ENCODE results near the gene NADSYN1. TPM values are rescaled to one million over a fixed set of nuclear protein-coding genes. Genes with fewer than 3 reads are reported as not detected.
"Not testable (repeated sequence)": the region's sequence is repeated elsewhere in the genome, so short reads cannot be mapped to it uniquely, and the experiment has no call there.

The NADSYN1 gene
- total RNA-seq, result 130 TPM

- peak; percentile 89 to 95 (median 93) for DNase-seq (ENCODE audit: low read depth in 2 of 3, low spot score in 2 of 3)
These were observed at the start of gene NADSYN1 for GRCh38 chr11:71453037-71453917. NADSYN1 (plus strand) TSS chr11:71453203; CDS start chr11:71453297, 94 bp downstream.

DNA sequence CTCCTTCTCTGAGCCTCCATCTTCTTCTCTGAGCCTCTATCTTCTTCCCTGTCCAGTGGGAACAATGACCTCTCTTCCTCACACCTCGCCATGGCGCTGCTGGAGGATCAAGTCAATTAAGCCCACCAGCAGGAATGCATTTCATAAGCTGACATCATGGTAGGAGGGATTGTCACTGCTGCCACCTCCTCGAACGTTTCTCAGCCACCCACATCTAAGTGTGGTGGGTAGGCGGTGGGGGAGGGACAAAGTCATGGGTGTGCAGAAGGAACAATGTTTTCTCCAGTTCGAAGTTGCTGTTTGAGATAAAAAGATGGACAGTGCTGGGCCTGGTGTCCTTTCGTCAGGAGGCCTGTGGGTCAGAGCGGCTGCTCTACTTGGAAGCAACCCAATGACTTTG lies 48.8 kb upstream of the NADSYN1 start:
- no peak for DNase-seq (ENCODE audit: low read depth in 2 of 3, low spot score in 2 of 3)

GRCh38 chr11:71406681-71407080 lies 46.3 kb upstream of the NADSYN1 start:
- DNase-seq (ENCODE audit: low read depth in 2 of 3, low spot score in 2 of 3), result no peak

- no peak for DNase-seq (ENCODE audit: low read depth in 2 of 3, low spot score in 2 of 3)
These were observed 45.6 kb upstream of the NADSYN1 start for GRCh38 chr11:71407356-71407755.

DNA sequence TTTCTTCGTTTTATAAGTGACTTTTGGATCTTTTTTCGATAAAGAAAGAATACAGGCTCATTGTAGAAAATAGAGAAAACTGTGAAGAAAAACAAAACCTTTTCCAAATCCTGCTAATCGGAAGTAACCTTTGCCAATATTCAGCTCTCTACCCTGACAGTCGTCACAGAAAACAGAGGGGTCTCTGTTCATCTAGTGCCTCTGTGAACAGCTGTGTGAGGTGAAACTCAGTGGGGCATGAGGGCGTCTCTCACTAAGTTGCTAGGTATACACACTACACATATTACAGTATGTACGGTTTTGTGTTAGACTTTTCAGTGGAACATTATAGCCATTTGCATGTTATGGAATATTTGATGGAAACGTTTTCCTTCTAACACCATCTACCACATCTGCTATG lies 44.2 kb upstream of the NADSYN1 start:
- no peak for DNase-seq (ENCODE audit: low read depth in 2 of 3, low spot score in 2 of 3)

- DNase-seq (ENCODE audit: low read depth in 2 of 3, low spot score in 2 of 3), result no peak
These were observed 42.5 kb upstream of the NADSYN1 start for GRCh38 chr11:71410363-71410966.

- DNase-seq (ENCODE audit: low read depth in 2 of 3, low spot score in 2 of 3), result no peak
These were observed 38.4 kb upstream of the NADSYN1 start for GRCh38 chr11:71414645-71415044.

DNA sequence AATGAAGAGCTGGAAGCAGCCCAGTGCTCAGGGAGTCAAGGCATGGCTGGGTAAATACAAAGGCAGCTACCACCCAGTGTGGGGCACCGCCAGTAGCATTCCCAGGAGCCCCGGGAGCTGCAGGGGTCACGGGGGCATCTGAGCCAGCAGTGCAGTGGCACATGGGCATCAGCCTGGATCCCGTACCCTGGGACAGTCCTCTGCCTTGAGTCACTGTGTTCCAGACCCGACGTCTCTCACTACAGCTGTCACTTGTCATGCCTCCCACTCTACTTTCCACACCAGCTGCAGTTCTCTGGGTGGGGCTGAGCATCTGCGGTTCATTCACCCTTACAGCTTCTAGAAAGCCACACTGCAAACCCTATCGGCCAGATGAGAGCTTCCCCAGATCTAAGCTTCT lies 34.4 kb upstream of the NADSYN1 start:
- DNase-seq (ENCODE audit: low read depth in 2 of 3, low spot score in 2 of 3), result no peak

DNA sequence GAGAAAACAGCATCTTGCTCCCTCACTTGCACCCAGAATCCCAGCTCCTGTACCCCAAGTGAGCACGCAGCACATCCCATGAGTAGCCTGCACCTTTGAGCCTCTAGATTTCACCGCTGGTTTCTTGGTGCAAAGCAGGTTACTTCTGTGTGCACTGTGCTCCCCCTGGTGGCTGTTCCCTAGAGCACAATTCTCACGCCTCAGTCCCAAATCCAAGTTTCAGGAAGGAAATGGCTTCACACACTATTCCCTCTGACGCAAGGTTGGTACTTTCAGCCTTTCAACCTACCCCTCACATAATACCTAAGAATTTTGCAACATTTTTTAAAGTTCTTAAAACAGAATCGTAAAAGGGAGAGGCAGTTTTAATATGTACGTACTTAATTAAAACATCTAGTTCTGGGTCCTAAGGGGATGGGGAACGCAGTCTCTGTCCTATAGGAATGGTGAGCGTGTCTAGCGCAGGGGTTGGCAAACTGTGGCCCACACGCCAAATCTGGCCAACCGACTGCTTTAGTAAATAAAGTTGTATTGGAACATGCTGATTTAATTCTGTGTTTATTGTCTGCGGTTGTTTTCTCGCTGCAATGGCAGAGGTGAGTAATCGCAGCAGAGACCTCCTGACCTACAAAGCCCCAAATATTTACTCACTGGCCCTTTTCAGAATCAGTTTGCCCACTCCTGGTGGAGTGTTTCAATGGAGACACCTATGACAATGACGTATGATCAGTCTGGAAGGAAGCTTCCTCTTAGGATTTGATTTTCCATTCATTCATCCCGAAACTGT lies 32.4 kb upstream of the NADSYN1 start:
- peak in 2 of 3 donors; percentile 14 to 28 for DNase-seq (ENCODE audit: low read depth in 2 of 3, low spot score in 2 of 3)

GRCh38 chr11:71421392-71421950 lies 31.5 kb upstream of the NADSYN1 start:
- no peak for DNase-seq (ENCODE audit: low read depth in 2 of 3, low spot score in 2 of 3)

- not testable (repeated sequence) for DNase-seq (ENCODE audit: low read depth in 2 of 3, low spot score in 2 of 3)
These were observed 30.7 kb upstream of the NADSYN1 start for GRCh38 chr11:71422318-71422717.

GRCh38 chr11:71423181-71423790 lies 29.7 kb upstream of the NADSYN1 start:
- DNase-seq (ENCODE audit: low read depth in 2 of 3, low spot score in 2 of 3), result no peak

DNA sequence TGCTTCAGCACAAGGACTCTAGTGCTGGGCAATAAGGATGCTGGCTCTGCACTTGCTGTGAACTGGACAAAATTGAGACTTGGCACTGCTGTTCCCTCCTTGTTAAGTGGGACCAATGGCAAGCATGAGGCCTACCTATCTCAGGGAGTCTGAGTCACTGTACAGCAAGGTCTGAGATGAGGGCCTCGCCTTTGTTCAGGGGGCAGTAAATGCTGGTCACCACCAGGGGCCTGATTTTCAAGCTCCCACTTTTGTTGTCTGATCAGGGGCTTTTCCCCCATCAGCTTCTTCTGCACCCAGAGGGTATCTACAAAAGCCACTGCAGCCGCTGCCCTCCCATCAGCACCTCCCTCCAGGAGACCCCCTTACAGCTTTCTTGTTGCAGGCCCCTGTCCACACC lies 27.6 kb upstream of the NADSYN1 start:
- DNase-seq (ENCODE audit: low read depth in 2 of 3, low spot score in 2 of 3), result no peak

DNA sequence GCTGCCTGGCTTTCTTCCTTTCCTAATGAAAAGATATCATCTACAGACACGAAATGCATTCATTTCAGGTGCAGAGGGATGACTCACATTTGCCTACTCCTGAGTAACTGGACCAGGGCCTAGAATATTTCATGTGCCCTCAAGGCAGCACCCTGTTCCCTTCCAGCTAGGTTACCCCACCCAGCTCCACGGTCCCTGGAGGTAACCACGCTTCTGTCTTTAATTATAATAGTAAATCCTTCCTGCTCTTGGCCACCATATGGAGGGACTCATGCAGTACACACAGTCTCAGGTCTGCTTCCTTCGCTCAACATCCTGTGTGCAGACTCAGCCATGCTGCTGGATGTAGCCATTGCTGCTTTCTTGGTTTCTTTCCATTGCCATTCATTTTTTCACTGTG lies 27.1 kb upstream of the NADSYN1 start:
- no peak for DNase-seq (ENCODE audit: low read depth in 2 of 3, low spot score in 2 of 3)

GRCh38 chr11:71426413-71426812 lies 26.6 kb upstream of the NADSYN1 start:
- DNase-seq (ENCODE audit: low read depth in 2 of 3, low spot score in 2 of 3), result no peak

- DNase-seq (ENCODE audit: low read depth in 2 of 3, low spot score in 2 of 3), result no peak
These were observed 24.1 kb upstream of the NADSYN1 start for GRCh38 chr11:71428861-71429435.

GRCh38 chr11:71429701-71430100 lies 23.3 kb upstream of the NADSYN1 start:
- DNase-seq (ENCODE audit: low read depth in 2 of 3, low spot score in 2 of 3), result no peak

DNA sequence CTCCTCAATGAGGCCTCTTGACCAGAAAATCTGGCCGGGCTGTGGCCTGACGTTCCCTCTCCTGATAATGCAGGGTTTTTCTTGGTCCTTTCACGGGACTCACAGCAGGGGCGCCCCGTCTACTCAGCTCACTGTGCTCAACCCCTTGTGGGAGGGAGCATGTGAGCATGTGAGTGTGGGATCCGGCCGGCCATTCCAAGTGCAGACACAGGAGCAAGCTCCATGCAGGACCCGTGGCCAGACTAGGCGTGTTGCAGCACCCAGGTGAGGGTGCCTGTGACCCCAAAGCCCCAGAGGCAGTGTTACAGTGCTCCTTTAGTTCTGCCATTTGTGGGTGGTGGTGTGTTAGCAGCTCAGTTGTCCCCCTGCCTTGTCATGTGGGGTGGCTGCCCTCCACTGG lies 22.8 kb upstream of the NADSYN1 start:
- no peak for DNase-seq (ENCODE audit: low read depth in 2 of 3, low spot score in 2 of 3)

DNA sequence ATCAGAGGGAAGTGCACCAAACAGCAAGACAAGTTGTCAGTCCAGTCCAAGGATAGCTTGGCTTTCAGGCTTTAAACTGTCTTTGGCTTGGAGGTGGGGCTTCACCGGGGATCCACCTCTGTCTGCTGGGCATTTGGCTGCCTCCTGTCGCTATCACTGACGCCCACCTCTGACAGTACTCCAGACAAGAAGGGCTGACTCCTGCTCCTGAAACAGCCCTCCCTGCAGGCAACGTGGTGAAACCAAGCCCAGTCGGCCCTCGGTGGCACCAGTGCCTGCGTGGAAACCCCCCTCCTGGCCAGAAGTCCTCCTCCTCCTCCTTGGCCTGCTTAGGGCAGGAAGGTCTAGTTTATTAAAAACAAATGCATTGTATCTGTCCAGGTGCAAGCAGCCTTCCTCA lies 21.7 kb upstream of the NADSYN1 start:
- no peak for DNase-seq (ENCODE audit: low read depth in 2 of 3, low spot score in 2 of 3)

All from hematopoietic multipotent progenitor cell (in vitro differentiated cells).